ENCODE results near the gene CLPTM1. TPM values are rescaled to one million over a fixed set of nuclear protein-coding genes. Genes with fewer than 3 reads are reported as not detected.
"Not testable (repeated sequence)": the region's sequence is repeated elsewhere in the genome, so short reads cannot be mapped to it uniquely, and the experiment has no call there.

The CLPTM1 gene
- total RNA-seq, 1 donor from 2014 or later: 98.8 TPM

DNA sequence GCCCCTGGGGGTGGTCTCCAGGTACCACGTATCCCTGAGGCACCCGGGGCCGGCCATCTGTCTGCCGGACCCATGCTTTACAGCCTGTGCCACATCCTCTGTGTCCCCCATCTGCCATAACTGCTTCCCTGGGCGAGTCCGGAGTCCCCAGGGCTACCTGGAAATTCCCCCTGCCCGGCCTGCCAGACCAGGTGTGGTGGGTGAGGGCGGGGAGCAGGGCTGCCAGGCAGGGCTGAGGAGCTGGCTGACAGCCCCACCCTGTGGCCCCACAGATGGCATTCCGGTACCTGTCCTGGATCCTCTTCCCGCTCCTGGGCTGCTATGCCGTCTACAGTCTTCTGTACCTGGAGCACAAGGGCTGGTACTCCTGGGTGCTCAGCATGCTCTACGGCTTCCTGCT is 35.8 kb downstream of the CLPTM1 start:
- Mint-ChIP-seq H3K36me3 (ENCODE audit: insufficient read depth) (peaks cover 11% of the 10 kb centered on the region), H3K27me3 (no peaks in the 10 kb centered on the region), H3K9me3 (ENCODE audit: low read depth) (no peaks in the 10 kb centered on the region), H3K4me3 (ENCODE audit: low read depth) (no peak overlapping the region), H3K4me1 (ENCODE audit: low read depth) (no peaks in the 10 kb centered on the region), H3K27ac (no peak overlapping the region)
- no peak for DNase-seq (ENCODE audit: low spot score, unreplicated experiment)
- TF ChIP-seq, protein P1, sequence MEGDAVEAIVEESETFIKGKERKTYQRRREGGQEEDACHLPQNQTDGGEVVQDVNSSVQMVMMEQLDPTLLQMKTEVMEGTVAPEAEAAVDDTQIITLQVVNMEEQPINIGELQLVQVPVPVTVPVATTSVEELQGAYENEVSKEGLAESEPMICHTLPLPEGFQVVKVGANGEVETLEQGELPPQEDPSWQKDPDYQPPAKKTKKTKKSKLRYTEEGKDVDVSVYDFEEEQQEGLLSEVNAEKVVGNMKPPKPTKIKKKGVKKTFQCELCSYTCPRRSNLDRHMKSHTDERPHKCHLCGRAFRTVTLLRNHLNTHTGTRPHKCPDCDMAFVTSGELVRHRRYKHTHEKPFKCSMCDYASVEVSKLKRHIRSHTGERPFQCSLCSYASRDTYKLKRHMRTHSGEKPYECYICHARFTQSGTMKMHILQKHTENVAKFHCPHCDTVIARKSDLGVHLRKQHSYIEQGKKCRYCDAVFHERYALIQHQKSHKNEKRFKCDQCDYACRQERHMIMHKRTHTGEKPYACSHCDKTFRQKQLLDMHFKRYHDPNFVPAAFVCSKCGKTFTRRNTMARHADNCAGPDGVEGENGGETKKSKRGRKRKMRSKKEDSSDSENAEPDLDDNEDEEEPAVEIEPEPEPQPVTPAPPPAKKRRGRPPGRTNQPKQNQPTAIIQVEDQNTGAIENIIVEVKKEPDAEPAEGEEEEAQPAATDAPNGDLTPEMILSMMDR (IDR thresholded peaks at IDR 0.05; ENCODE audit: unreplicated experiment): no peak

GRCh38 chr19:44992336-44993163 is 37.4 kb downstream of the CLPTM1 start:
- Mint-ChIP-seq H3K9me3 (ENCODE audit: low read depth) (no peaks in the 10 kb centered on the region), H3K4me3 (ENCODE audit: low read depth) (no peak overlapping the region), H3K4me1 (ENCODE audit: low read depth) (no peaks in the 10 kb centered on the region), H3K27ac (no peak overlapping the region), H3K36me3 (ENCODE audit: insufficient read depth) (peaks cover 8% of the 10 kb centered on the region), H3K27me3 (no peaks in the 10 kb centered on the region)
- DNase-seq (ENCODE audit: low spot score, unreplicated experiment): no peak
- TF ChIP-seq, protein P1 (IDR thresholded peaks at IDR 0.05; ENCODE audit: unreplicated experiment): no peak

GRCh38 chr19:44993526-44993925 is 38.3 kb downstream of the CLPTM1 start:
- Mint-ChIP-seq H3K36me3 (ENCODE audit: insufficient read depth) (peaks cover 8% of the 10 kb centered on the region), H3K27me3 (peaks cover 4% of the 10 kb centered on the region), H3K27ac (peak overlapping the region; percentile 24), H3K9me3 (ENCODE audit: low read depth) (no peaks in the 10 kb centered on the region), H3K4me3 (ENCODE audit: low read depth) (no peak overlapping the region), H3K4me1 (ENCODE audit: low read depth) (no peaks in the 10 kb centered on the region)
- no peak for DNase-seq (ENCODE audit: low spot score, unreplicated experiment)
- TF ChIP-seq, protein P1 (IDR thresholded peaks at IDR 0.05; ENCODE audit: unreplicated experiment): no peak

DNA sequence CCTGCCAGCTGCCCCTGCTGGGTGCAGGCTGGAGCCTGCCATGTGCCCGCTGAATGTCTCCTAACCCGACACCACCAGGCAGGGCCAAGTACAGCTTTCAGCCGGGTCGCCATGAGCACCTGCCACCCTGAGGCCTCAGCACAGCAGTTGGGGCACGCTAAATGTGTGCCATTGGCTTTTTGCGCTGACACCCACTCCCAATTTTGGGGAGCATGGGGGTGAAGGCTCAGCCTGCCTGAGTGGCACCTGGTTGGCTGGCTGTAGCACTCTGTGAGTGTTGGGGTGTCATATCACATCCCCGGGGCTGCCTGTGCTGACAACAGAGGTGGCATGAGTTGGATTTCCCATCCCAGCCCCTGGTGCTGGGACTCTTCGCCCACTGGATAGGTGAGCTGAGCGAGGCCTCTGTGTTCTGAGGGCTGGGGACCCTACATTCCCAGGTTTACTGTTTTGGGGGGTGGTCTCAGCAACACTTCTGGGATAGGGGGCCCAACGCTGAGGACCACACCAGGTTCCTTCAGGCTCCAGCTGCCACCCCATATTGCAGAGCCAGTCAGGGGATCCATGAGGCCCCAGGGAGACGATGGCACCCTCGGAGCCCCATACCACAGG is 38.9 kb downstream of the CLPTM1 start:
- H3K4me3 Mint-ChIP-seq (ENCODE audit: low read depth): no peak overlapping the region

GRCh38 chr19:44998025-44998424 is 42.8 kb downstream of the CLPTM1 start:
- H3K9me3 Mint-ChIP-seq (ENCODE audit: low read depth): no peaks in the 10 kb centered on the region
- H3K27ac Mint-ChIP-seq: no peak overlapping the region
- peaks cover 5% of the 10 kb centered on the region for H3K36me3 Mint-ChIP-seq (ENCODE audit: insufficient read depth)
- DNase-seq (ENCODE audit: low spot score, unreplicated experiment): no peak
- H3K4me1 Mint-ChIP-seq (ENCODE audit: low read depth): peaks cover 1% of the 10 kb centered on the region
- no peak overlapping the region for H3K4me3 Mint-ChIP-seq (ENCODE audit: low read depth)
- peaks cover 4% of the 10 kb centered on the region for H3K27me3 Mint-ChIP-seq
- TF ChIP-seq, protein P1 (IDR thresholded peaks at IDR 0.05; ENCODE audit: unreplicated experiment): no peak

More for the DNA sequence above, 38.9 kb downstream of the CLPTM1 start:
- Mint-ChIP-seq H3K4me1 (ENCODE audit: low read depth) (no peaks in the 10 kb centered on the region), H3K27ac (no peak overlapping the region), H3K27me3 (peaks cover 4% of the 10 kb centered on the region), H3K36me3 (ENCODE audit: insufficient read depth) (peaks cover 7% of the 10 kb centered on the region), H3K9me3 (ENCODE audit: low read depth) (no peaks in the 10 kb centered on the region)
- TF ChIP-seq, protein P1 (IDR thresholded peaks at IDR 0.05; ENCODE audit: unreplicated experiment): no peak
- DNase-seq (ENCODE audit: low spot score, unreplicated experiment): no peak

GRCh38 chr19:44999131-44999925 is 44.1 kb downstream of the CLPTM1 start:
- H3K4me3 Mint-ChIP-seq (ENCODE audit: low read depth); H3K27ac Mint-ChIP-seq: not testable (repeated sequence)

DNA sequence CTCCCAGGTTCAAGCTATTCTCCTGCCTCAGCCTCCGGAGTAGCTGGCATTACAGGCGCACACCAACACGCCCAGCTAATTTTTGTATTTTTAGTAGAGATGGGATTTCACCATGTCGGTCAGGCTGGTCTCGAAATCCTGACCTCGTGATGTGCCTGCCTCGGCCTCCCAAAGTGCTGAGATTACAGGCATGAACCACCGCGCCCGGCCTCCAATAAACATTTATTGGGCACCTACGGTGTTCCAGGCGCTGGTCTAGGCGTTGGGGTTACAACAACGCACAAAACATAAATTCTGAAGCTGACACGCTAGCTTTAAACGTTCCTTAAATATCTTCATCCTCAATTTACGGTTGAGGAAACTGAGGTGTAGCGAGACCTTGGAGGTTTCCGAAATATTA is 45.5 kb downstream of the CLPTM1 start:
- H3K36me3 Mint-ChIP-seq (ENCODE audit: insufficient read depth); H3K4me1 Mint-ChIP-seq (ENCODE audit: low read depth); DNase-seq (ENCODE audit: low spot score, unreplicated experiment); H3K27me3 Mint-ChIP-seq; H3K9me3 Mint-ChIP-seq (ENCODE audit: low read depth): not testable (repeated sequence)
- Mint-ChIP-seq H3K27ac (peak overlapping the region; percentile 71), H3K4me3 (ENCODE audit: low read depth) (peak overlapping the region; percentile 55)

More at GRCh38 chr19:44999131-44999925, 44.1 kb downstream of the CLPTM1 start:
- H3K27me3 Mint-ChIP-seq; H3K36me3 Mint-ChIP-seq (ENCODE audit: insufficient read depth); H3K9me3 Mint-ChIP-seq (ENCODE audit: low read depth); DNase-seq (ENCODE audit: low spot score, unreplicated experiment); H3K4me1 Mint-ChIP-seq (ENCODE audit: low read depth): not testable (repeated sequence)

Data from progenitor cell of endocrine pancreas (in vitro differentiated cells).